HEK293T (cell line): Measurements from ENCODE around the gene CD8B.

Source experiments
- ELF4 ChIP-seq: fragments of 450-650 bp; IDR thresholded peaks from 2 replicates; pipeline ENCODE4 v1.6.1; 2017; ENCODE audit warnings: antibody characterized with exemption
- FOXA1 ChIP-seq: fragments of 450-650 bp; IDR thresholded peaks from 2 replicates; pipeline ENCODE4 v1.6.1; 2016; ENCODE audit warnings: mild to moderate bottlenecking
- FOXK2 ChIP-seq: fragments of 450-650 bp; IDR thresholded peaks from 2 replicates; pipeline ENCODE4 v1.6.1; 2016; ENCODE audit warnings: mild to moderate bottlenecking
- HDGF ChIP-seq: fragments of 450-650 bp; IDR thresholded peaks from 2 replicates; pipeline ENCODE4 v1.6.1; 2017; ENCODE audit warnings: antibody characterized with exemption, borderline replicate concordance
- L3MBTL2 ChIP-seq: fragments of 450-650 bp; conservative IDR thresholded peaks from 2 replicates; pipeline ENCODE4 v1.6.1; 2016; ENCODE audit warnings: mild to moderate bottlenecking
- LEF1 ChIP-seq: fragments of 450-650 bp; IDR thresholded peaks from 2 replicates; pipeline ENCODE4 v1.6.1; 2017; ENCODE audit warnings: mild to moderate bottlenecking, borderline replicate concordance
- SP1 ChIP-seq: fragments of 450-650 bp; IDR thresholded peaks from 2 replicates; pipeline ENCODE4 v1.6.1; 2017
- TARDBP ChIP-seq: fragments of 450-650 bp; IDR thresholded peaks from 2 replicates; pipeline ENCODE4 v1.6.1; 2016
- ZNF384 ChIP-seq: fragments of 450-650 bp; IDR thresholded peaks from 2 replicates; pipeline ENCODE4 v1.6.1; 2016

DNA sequence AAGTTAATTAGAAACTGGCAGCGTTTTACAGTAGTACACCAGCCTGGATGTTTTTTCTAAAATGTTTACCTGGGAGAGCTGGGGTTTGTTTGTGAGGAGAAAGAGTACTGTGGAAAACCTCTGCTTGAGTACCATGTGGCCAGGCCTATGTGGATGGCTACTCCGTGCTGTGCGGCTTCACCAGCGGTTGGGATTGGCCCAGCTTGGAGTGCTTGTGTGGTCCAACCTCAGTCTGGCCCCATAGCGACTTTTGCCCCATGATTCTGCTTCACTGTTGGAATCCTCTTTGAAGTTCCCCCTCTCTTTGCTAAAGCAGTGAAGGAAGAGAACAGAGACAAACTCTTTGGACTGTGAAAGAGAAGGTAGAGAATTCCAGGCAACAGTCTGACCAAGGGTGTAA lies 86.8 kb downstream of the CD8B start:
- TF ChIP-seq L3MBTL2 (no peak), LEF1 (no peak), TARDBP (no peak), FOXA1 (no peak), HDGF (no peak), ELF4 (no peak), ZNF384 (no peak), SP1 (no peak), FOXK2 (no peak)
